ENCODE measurements around the gene SMAD4.
A peak's percentile ranks its signal among the peaks of the same experiment; 100 is the strongest.
"Not testable (repeated sequence)": the region's sequence is repeated elsewhere in the genome, so short reads cannot be mapped to it uniquely, and the experiment has no call there.

The SMAD4 gene

DNA sequence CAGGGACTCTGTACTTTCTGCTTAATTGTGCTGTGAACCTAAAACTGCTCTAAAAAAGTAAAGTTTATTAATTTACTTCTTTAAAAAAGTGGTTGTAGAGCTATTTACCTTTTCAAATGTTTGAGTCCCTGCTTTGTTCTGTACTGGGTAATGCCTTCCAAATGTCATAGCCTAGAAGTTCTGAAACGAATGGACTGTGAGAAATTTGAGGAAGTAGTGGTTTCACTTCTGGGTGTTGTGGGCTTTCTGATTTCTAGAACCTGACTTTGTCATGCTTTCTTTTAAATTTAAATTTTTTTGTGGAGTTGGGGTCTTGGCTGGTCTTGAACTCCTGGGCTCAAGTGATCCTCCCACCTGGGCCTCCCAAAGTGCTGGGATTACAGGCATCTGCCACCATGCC lies 44.6 kb downstream of the SMAD4 start:
- no peak for DNase-seq

DNA sequence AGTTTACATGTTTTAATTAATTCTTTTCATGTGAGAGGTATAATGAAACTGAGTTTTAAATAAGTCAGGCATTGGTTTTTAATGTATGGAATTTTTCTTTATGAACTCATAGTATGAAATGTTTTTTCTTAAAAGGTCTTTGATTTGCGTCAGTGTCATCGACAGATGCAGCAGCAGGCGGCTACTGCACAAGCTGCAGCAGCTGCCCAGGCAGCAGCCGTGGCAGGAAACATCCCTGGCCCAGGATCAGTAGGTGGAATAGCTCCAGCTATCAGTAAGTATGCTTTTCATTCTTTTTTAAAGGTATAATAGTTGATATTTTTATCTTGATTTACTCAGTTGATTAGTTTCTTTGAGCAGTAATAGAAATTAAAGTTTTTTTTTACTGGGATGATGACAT lies 46.5 kb downstream of the SMAD4 start:
- no peak for DNase-seq

DNA sequence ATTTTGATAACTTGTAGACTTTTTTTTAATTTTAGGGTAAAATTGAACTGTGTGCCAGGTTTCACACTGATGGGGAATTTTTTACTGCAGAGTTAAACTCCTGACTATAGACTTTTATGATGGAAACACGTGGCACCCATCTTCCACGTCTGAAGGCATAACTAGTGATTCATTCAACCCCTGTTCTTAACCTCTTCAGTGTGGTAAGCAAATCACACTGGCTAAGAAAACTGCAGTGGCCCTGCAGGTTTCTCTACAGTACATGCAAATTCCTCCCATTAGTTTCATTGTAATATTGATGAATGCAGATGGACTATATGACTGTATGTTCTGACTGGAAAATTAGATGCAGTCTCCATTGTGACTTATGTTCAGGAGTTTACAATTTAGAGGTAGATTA lies 47.2 kb downstream of the SMAD4 start:
- no peak for DNase-seq

DNA sequence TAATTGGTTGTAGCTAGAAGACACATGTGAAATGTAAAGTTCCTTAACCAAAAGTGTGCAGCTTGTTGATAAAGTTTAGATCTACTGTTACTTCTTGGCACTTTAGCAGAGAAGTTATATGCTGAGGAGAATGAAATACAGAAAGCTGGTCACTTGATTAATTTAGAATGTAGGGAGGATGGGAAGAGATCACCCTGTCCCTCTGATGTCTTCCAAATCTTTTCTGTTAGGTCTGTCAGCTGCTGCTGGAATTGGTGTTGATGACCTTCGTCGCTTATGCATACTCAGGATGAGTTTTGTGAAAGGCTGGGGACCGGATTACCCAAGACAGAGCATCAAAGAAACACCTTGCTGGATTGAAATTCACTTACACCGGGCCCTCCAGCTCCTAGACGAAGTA lies 48.0 kb downstream of the SMAD4 start:
- DNase-seq = no peak

DNA sequence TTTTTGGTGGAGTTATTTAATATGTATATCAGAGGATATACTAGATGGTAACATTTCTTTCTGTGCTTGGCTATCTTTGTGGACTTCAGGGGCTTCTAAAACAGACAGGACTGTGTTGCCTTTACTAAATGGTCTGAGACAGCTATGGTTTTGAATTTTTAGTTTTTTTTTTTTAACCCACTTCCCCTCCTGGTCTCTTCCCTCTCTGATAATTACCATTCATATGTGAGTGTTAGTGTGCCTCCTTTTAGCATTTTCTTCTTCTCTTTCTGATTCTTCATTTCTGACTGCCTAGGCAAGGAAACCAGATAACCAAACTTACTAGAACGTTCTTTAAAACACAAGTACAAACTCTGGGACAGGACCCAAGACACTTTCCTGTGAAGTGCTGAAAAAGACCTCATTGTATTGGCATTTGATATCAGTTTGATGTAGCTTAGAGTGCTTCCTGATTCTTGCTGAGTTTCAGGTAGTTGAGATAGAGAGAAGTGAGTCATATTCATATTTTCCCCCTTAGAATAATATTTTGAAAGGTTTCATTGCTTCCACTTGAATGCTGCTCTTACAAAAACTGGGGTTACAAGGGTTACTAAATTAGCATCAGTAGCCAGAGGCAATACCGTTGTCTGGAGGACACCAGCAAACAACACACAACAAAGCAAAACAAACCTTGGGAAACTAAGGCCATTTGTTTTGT lies 52.7 kb downstream of the SMAD4 start:
- no peak for DNase-seq

DNA sequence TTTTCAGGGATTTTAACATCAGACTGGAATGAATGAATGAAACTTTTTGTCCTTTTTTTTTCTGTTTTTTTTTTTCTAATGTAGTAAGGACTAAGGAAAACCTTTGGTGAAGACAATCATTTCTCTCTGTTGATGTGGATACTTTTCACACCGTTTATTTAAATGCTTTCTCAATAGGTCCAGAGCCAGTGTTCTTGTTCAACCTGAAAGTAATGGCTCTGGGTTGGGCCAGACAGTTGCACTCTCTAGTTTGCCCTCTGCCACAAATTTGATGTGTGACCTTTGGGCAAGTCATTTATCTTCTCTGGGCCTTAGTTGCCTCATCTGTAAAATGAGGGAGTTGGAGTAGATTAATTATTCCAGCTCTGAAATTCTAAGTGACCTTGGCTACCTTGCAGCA lies 53.4 kb downstream of the SMAD4 start:
- no peak for DNase-seq

DNA sequence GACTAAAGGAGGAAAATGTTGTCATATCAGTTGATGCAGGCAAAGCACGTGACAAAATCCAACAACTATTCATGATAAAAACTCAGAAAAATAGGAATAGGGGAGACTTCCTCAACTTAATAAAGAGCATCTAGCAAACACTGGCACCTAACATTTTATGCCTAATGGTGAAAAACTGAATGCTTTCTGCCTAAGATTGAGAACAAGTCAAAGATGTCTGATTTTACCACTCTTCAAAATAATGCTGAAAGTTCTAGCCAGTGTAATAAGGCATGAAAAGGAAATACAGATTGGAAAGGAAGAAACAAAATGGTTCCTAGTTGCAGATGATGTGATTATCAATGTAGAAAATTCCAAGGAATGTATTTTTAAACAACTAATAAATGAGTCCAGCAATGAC lies 58.4 kb downstream of the SMAD4 start:
- DNase-seq = no peak

DNA sequence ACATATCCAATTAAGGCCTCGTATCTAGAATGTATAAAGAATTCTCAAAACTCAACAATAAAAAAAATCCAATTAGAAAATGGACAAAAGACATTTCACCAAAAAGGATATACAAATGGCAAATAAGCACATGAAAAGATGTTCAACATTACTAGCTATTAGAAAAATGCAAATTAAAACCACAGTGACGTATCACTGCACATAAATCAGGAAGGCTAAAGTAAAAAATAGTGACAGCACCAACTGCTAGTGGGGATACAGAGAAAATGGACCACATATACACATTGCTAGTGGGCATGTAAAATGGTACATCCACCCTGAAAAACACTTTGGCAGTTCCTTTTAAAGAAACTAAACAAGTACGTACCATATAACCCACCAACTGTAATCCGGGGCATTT lies 59.7 kb downstream of the SMAD4 start:
- no peak for DNase-seq

DNA sequence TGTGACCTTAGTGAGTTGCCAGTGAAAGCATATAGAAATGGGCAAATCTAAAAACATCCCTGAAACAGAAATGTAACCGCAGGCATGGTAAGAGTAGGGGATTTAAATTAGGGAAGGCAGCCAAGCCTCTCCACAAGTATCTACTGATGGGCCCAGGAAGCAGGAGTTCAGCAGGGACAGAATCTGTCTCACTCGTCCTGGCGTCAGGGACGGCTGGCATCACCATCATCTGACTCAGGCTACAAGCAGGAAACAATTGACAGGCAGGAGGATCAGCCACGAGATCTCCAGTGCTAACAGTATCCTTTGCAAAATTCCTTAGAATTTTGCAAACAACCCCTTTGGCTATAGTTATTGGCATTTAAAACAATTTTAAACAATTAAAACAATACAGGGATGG lies 61.3 kb downstream of the SMAD4 start:
- DNase-seq = no peak

DNA sequence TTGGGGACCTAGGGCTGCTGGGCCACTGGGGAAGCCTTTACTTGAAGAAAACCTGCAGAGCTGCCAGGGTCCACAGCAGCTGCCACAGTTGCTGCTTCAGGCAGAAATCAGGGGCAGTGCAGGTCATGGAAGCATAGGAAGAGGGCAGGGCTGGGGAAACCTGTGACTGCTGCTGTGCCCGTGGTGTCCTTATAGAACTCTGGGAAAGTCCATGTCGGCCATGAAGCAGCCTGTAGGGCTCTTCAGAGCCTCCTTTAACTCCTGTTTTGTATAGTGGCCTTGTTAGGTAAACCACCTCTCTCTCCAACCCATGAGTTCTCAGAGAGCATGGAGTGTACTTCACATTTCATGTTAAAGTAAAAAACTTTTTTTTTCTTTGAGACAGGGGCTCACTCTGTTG lies 62.1 kb downstream of the SMAD4 start:
- no peak for DNase-seq

DNA sequence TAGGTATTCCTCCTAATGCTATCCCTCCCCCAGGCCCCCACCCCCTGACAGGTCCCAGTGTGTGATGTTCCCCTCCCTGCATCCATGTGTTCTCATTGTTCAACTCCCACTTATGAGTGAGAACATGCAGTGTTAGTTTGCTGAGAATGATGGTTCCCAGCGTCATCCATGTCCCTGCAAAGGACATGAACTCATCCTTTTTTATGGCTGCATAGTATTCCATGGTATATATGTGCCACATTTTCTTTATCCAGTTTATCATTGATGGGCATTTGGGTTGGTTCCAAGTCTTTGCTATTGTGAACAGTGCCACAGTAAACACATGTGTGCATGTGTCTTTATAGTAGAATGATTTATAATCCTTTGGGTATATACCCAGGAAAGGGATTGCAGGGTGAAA lies 63.0 kb downstream of the SMAD4 start:
- not testable (repeated sequence) for DNase-seq

DNA sequence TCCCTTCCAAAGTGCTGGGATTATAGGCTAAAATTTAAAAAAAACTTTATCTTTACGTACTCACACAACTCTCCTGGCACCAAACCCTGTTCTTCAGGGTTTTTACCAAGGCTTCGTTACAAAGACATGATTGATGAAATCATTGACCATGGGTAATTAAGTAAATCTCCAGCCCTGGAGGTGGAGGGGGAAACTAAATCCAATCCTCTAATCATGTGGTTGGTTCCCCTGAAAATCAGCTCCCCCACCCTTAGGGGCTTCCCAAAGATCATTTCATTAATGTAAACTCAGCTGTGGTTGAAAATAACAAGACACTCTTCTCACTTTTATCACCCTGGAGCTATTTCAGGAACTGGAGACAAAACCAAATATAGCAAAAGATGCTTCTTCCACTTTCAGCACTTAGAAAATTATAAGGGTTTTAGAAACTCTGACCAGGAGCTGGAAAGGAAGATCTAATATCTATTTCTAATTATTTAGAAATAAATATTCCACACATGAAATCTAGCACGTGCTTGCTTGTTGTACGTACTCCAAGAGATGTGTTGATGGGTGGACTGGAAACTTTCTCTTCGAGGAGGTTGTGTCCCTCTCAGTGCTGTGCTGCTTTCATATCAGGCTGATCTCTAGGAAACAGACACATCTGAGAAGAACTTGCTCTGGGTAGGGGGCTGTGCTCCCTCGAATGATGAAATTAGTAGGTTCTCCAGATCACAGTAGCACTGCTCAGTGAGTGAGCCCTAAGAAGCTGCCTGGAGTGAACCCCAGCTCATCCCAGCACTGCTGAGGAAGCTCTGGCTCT lies 67.2 kb downstream of the SMAD4 start:
- no peak for DNase-seq

DNA sequence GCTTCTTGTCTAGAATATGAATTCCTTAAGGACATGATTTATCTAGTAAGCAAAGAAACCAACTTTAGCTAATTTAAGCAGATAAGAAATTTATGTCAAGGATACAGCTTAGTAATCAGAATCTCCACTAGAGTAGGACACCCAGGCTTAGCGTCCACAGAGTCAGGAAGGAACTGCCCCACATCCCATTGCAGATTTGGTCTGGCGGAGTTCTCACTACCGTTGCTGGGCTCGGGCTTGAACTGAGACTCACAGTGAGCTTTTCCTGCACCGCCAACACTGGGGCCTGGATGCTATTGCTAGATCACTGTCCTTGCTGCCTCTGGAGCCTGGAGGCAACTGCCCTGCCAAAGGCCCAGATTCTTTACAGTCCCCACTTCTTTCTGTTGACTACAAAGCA lies 68.1 kb downstream of the SMAD4 start:
- no peak for DNase-seq

DNA sequence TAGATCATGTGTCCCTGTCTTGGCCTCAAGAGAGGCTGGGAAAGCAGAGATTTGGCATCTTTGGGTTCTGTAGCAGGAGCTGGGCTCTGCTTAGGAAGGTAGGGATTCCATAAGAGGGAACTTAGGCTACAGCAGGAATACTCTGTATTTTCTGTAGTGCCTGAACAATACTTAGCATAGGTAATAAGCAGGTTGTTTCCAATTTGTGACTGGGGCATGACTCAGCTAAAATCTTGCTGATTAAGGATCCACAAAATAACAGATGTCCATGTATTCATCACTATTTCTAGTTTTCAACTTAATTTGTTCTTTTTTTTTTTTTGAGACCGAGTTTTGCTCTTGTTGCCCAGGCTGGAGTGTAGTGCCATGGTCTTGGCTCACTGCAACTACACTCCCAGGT lies 68.5 kb downstream of the SMAD4 start:
- no peak for DNase-seq

DNA sequence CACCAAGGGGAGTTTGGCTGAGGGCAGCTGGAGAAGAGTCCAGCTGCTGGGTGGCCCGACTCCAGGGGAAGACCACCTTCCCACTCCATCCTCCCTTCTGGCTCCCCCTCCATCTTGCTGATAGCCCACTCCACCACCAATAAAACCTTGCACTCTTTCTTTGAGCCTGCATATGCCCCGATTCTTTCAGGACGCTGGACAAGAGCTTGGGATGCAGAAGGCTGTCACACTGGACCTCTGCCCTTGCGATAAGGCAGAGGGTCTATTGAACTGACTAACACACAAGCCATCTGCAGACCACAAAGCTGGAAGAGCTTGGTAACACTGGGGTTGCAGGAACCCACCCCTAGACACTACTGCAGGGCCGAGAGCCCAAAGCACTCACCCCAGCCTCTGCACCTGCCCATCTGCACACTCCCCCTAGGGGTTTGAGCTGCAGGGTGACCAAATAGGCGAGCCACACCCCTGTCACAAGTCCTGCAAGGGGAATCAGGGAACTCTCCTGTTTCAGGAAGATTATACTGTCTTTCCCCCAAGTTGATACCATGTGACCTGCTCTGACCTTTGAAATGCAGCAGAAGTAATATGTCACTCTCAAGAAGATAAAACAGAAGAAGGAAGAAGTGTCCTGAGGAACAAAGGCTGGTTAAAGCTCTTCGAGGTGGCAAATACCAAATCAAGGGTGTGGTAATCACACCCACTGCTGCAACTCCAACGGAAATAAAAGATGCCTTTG lies 70.5 kb downstream of the SMAD4 start:
- DNase-seq = no peak

DNA sequence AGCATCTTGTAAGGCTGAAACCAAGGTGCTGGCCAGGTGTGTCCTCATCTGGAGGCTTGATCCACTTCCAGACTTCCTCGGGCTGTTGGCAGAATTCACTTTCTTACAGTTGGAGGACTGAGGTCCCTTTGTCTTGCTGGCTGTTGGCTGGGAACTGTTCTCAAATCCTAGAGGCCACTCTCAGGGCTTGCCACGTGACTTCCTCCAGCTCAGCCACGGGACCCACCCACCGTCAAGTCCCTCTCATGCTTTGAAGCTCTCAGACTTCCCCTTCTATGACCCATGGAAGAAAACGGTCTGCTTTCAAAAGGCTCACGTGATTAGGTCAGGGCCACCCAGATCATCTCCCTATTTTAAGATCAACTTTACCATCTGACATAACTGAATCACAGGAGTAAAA lies 77.1 kb downstream of the SMAD4 start:
- DNase-seq = no peak

DNA sequence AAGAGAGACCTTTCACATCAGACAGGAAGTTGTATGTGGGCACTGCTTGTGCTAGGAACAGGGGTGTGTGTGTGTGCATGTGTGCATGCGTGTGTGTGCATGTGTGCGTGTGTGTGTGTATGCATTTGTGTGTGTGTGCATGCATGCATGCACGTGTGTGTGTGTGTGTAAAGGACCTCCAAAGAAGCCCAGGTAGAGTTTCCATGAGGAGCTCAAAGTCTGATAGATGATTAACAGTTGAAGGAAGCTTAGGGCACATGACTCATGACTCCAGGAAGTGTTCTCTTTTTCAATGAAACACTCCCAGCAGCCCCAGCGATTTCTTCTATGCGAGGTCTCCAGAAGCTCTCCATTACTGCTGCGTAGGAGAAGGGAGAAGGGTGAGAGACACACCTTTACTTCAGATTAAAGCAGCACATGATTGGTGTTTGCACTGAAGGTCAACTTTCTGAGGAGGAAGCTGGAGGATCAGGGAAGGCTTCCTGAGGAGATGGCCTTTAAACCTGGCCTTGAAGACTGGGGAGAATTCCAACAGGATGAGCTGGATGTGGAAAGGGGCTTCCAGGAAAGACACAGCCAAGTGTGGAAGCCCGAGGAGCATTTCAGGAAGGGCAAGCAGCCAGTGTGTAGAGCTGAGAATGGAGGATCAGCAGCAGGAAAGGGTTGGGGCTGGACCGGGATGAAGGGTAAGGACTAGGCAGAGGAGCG lies 77.7 kb downstream of the SMAD4 start:
- peak; percentile 19 for DNase-seq

DNA sequence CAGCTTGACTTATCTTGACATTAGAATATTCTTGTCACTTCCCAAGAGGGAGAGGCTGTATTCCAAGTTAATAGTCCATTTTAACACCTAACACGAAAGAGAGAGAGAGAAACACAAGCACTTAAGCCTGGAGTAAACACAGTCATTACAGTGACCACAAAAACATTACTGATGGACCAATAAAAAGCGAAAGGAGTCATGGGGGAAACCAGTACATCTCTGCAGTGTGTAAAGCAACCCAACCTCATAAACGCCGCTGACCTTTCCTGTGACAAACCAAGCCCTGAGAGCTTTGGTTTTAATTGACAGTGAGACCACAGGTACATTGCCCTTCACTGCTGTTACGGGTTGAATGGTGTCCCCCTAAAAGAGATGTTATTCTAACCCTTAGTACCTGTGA lies 78.3 kb downstream of the SMAD4 start:
- no peak for DNase-seq

DNA sequence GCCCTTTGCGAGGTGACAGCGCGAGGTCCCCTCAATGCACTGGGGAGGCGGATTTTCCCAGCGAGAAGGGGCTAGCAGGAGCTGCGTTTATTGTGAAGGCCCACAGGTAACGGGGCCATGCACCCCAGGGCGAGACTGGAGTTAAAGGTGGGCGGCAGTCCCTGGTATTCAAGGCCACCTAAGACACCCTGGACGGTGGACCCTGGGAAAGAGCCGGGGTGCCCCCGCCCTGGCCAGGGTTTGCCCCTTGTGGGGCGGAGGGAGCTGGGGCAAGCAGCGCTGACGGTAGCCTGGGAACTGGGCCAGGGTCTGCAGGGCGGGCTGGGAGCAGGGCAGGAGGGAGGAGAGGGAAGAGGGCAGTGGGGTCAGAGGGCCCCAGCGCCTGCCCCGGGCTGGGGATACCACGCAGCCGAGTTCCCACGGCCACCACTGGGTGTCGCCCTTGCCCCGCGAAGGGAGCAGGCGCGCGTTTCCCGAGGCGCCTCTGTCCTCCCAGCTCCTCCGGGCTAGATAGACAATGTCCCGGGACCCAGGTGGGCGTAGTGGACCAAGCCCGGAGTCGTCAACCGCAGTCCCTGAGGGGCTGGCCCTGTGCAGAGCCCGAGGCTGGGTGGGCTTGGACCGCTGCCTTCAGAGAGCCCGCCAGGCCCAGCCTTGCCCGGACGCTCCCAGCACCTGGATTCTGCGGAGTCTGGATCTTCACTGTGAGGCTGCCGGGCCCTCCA lies 80.2 kb downstream of the SMAD4 start:
- peak; percentile 82 for DNase-seq

DNA sequence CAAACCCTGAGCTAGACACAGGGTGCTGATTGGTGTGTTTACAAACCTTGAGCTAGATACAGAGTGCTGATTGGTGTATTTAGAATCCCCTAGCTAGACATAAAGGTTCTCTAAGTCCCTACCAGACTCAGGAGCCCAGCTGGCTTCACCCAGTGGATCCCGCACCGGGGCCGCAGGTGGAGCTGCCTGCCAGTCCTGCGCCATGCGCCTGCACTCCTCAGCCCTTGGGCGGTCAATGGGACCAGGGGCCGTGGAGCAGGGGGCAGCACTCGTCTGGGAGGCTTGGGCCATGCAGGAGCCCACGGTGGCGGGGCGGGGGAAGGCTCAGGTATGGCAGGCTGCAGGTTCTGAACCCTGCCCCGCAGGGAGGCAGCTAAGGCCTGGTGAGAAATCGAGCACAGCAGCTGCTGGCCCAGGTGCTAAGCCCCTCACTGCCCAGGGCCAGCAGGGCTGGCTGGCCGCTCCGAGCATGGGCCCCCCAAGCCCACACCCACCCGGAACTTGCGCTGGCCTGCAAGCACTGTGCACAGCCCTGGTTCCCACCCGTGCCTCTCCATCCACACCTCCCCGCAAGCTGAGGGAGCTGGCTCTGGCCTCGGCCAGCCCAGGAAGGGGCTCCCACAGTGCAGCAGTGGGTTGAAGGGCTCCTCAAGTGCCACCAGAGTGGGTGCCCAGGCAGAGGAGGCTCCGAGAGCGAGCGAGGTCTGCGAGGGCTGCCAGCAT lies 81.8 kb downstream of the SMAD4 start:
- DNase-seq = not testable (repeated sequence)

DNA sequence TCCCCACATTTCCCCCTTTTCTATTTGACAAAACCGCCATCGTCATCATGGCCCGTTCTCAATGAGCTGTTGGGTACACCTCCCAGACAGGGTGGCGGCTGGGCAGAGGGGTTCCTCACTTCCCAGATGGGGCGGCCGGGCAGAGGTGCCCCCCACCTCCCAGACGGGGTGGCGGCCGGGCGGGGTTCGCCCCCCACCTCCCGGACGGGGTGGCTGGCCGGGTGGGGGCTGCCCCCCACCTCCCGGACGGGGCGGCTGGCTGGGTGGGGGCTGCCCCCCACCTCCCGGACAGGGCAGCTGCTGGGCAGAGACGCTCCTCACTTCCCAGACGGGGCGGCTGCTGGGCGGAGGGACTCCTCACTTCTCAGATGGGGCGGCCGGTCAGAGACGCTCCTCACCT lies 87.0 kb downstream of the SMAD4 start:
- not testable (repeated sequence) for DNase-seq

DNA sequence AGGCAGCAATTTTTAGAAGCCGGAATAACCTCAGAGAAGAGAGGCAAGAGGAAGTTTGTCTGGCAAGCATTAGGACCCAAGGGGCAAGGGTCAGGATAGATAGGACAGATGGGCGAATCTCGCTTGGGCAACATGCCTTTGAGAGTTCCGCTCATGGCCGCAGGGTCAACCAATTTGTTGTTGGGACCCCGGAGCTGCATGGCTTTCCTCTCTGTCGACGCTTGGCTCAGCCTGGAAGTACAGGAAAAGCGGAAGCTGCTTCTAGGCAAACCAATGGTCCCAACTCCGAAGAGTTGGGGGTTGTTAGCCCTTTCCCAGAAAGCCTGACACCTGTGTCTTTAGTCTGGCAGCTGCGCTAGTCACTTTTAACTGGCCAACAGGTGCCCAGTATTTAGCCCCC lies 89.5 kb downstream of the SMAD4 start:
- DNase-seq = not testable (repeated sequence)

Data from stimulated activated CD4-positive, alpha-beta T cell treated with anti-CD3 and anti-CD28 coated beads, Interleukin-15, amount 100 ng/mL, for 24 hours (primary cell).